Inflammatory macrophage treated with lipopolysaccharide for 1 hour (primary cell): ENCODE measurements around the gene MYO15A.
A peak's percentile ranks its signal among the peaks of the same experiment; 100 is the strongest.
"Not testable (repeated sequence)": the region's sequence is repeated elsewhere in the genome, so short reads cannot be mapped to it uniquely, and the experiment has no call there.

Experiments
- DNase-seq, 2 donors: peaks; one replicate each; pipeline ENCODE4 v3.0.0-alpha.2; 2020 to 2022

MYO15A gene

DNA sequence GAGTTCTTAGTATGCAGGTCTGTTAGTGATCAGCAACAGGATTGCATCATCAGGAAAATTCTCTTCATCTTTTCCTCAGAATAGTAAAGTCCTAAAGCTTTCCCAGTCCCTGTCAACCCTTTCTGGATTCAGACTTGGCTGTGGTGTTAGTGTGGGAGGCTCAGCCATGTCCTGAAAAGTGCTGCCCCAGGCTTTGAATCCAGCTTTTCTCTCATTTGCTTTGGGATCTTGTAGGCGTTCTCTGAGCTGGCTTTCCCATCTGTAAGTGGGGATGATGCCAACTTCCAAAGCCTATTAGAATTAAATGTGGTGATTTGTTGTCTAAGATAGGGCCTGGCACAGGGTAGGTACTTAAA, 78.0 kb downstream of the MYO15A start:
- DNase-seq, result no peak

DNA sequence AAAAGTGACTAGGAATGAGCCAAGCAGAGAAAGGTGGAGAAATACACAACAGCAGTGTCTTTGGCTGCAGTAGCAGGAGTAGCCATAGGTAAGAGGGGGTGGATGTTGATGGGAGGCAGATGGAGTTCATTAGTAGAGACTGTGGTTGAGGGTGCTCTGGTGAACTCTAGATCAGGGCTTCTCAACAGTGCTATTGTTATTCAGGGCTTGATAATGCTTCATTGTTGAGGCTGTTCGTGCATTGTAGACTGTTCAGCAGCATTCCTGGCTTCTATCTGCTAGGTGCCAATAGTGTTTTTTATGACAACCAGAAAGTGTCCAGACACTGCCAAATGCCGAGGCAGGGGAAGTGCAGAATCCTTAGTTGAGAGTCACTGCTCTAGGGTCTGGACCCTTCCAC, 78.7 kb downstream of the MYO15A start:
- no peak for DNase-seq

- no peak for DNase-seq
These were observed 79.5 kb downstream of the MYO15A start for GRCh38 chr17:18187821-18188761.

DNA sequence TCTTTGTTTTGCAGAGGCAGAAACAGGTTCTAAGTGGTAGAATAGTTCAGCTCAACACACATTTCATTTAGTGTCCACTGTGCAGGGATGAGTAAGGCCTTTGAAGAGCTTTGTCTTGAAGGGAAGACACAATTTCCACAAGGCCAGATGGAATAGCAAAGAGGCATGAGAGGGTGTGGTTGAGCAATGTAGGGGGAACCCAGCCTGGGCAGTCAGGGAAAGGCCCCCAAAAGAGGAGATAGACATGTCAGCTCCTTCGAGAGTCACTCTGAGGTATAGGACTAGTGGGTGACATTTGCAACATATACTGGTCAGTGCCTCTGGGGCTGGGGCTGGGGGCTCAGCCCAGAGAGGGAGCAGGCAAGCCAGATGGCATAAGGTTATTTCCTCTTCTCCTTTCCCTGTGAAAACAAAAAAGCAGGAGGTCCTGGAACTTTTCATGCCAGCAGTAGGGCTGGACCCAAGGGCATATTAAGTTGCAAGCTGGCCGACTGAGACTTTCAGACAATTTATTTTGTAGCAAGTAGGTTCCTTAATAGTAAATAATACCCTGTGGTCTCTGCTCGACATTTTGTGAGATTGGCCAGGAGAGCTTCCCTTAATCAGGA, 82.2 kb downstream of the MYO15A start:
- peak; percentile 28 to 56 for DNase-seq

DNA sequence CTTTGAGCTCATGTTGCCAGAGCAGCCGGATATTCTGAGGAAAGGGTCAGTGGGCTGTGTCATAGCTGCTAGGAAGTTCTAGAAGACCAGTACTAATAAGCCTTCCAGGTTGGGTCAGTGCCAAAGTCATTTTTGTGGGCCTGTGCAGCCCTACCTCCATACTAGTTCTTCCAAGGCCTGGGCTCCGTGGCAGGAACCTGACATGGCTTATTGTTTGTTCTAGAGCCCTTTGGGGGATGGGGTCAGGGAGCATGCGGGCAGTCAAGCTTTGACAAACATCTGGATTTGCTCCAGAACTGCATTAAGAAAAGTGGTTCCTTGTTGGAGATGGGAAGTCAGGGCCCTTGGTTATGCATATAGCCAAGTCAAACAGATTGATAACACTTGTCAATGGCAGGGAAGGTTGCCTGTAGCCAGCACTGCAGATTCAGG, 82.7 kb downstream of the MYO15A start:
- DNase-seq, result no peak

DNA sequence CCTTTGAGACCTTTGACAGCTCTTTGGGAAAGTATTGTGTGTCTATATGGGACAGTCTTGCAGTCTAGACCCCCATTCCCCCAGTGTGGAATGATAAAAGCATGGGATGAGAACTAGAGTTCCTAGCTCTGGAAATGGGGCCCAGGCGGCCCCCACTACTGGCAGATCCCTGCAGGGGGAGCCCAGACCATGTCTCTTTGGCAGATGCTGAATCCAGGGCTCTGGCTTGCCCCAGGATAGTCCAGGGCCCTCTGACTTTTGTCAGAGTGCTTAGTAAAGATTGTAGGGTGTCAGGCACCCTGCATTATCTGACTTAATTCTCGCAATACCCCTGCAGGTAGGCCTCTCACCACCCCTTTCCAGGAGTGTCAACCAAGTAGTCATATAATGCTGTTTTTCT, 83.4 kb downstream of the MYO15A start:
- DNase-seq, result no peak

DNA sequence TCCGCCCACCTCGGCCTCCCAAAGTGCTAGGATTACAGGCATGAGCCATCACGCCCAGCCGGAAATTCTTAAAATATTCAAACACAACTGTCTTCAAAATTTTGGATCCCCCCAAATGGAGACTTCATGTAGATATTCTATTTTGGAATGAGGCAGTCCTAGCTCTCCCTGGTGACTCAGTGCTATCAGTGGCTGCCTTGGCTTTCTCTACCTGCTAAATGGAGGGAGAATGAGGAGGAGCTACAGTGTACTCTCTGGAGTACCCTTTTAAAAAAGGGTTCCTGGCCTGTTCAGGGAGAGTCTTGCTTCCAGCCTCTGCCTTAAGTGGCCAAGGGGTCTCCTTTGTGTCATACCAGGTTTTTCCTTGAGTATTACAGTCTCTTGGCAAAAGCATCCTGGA, 85.8 kb downstream of the MYO15A start:
- no peak for DNase-seq

DNA sequence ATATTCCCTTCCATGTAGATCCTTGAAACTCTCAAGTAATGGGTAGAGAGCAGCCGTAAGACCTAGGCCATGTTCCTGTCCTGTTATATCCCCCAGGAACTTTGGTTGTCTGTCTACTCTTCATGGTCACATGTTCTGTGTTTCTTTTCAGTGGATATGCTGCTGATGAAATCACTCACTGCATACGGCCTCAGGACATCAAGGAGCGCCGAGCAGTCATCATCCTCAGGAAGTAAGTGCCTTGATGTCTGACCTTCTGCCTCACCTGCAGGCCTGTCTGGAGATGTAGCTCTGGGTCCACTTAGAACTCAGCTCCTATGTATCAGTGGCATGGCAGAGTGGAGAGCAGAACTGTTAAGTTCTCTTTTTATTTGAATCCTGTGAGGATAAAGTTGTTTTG, 86.2 kb downstream of the MYO15A start:
- DNase-seq, result no peak

- no peak for DNase-seq
These were observed 86.7 kb downstream of the MYO15A start for GRCh38 chr17:18195246-18195645.

GRCh38 chr17:18197535-18198194, 89.1 kb downstream of the MYO15A start:
- no peak for DNase-seq

DNA sequence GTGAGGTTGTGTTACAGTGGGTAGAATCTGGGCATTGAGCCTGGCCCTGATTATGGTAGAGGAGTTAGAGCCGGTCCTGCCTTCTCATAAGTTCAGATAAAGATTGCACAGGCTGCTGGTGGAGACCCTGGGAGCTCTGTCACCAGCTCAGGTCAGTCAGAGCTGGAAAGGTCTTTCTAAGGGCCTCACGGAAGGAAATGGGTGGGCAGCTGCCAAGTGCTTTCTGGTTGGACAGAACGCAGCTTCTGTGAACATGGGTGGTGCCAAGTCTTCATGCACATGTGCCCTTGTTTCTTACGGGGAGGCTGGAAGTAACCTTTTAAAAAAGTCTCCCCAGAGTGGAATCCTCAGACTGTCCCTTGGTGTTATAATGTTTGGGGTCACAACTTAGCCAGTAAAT, 90.0 kb downstream of the MYO15A start:
- DNase-seq, result no peak

DNA sequence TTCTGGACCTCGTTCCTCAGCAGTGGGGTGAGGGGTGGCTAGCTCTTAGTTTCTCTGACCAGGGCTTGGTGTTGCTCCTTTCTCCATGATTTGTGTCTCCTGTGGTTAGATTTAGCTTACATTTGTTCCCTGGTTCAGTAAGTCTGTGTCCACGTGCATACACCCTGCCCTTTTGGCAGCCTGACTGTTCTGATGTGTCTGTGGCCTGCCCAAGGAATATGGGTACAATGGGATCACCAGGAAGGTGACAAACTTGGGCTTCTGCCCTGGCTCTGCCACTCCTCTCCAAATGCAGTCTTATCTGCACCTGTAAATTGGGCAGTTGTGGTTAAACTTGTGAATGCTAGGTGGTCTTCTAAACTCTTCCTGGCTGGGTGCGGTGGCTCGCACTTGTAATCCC, 92.6 kb downstream of the MYO15A start:
- DNase-seq, result no peak

- no peak for DNase-seq
These were observed 94.8 kb downstream of the MYO15A start for GRCh38 chr17:18203308-18203707.

GRCh38 chr17:18205861-18206260, 97.3 kb downstream of the MYO15A start:
- no peak for DNase-seq

- no peak for DNase-seq
These were observed 98.4 kb downstream of the MYO15A start for GRCh38 chr17:18206962-18207361.

DNA sequence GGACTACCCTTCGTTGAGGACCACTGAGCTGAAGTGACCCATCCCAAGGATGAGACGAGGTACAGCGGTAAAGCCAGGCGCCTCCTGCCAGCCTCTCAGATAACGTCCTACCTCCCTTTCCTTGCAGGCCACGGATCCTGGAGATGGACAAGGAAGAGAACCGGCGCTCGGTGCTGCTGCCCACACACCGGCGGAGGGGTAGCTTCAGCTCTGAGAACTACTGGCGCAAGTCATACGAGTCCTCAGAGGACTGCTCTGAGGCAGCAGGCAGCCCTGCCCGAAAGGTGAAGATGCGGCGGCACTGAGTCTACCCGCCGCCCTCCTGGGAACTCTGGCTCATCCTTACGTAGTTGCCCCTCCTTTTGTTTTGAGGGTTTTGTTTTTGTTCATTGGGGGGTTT, 99.5 kb downstream of the MYO15A start:
- no peak for DNase-seq

- no peak for DNase-seq
These were observed 105.2 kb downstream of the MYO15A start for GRCh38 chr17:18213666-18214270.

- DNase-seq, result not testable (repeated sequence)
These were observed 108.3 kb downstream of the MYO15A start for GRCh38 chr17:18216906-18217305.

DNA sequence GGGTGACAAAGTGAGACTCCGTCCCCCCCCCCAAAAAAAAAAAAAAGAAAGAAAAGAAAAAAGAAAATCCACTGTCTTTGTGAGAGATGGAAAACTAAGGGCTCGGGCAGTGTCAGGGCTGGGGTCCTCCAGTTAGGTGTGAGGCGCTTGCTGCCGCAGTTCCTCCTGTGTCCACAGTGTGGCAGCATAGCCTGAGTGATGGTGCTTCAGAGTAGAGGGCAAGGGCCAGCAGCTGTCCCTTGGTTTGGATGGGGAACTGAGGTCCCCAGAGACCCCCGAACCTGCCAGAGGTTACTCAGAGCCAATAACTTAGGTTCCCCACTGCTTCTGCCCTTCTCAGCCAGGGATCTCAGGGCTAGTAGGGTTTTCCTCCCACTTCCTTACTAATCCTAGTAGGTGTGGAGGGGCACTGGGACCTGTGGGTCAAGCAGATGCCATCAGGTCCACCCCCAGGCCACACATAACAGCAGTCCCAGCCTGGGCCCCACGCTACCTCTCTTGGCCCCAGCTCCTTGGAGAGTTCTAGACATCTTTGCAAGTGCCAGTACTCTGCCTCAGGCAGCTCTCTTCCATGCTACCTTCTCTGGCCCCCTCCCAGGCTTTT, 109.0 kb downstream of the MYO15A start:
- peak; percentile 30 to 85 for DNase-seq

- peak in 1 of 2 donors; percentile 15 for DNase-seq
These were observed 110.3 kb downstream of the MYO15A start for GRCh38 chr17:18218756-18219415.

GRCh38 chr17:18224053-18224386, 115.5 kb downstream of the MYO15A start:
- DNase-seq, result no peak

GRCh38 chr17:18224387-18225120, 116.0 kb downstream of the MYO15A start:
- DNase-seq, result no peak
